Measurements from ENCODE around the gene BCL2. TPM values are rescaled to one million over a fixed set of nuclear protein-coding genes. Genes with fewer than 3 reads are reported as not detected.
A peak's percentile ranks its signal among the peaks of the same experiment; 100 is the strongest.

BCL2 gene
- total and polyA plus RNA-seq, 9 of the 15 experiments (the other 6 are each of a cell fraction or from before 2014, with no cell fraction given): 0.10 to 1.1 (median 0.65) TPM

DNA sequence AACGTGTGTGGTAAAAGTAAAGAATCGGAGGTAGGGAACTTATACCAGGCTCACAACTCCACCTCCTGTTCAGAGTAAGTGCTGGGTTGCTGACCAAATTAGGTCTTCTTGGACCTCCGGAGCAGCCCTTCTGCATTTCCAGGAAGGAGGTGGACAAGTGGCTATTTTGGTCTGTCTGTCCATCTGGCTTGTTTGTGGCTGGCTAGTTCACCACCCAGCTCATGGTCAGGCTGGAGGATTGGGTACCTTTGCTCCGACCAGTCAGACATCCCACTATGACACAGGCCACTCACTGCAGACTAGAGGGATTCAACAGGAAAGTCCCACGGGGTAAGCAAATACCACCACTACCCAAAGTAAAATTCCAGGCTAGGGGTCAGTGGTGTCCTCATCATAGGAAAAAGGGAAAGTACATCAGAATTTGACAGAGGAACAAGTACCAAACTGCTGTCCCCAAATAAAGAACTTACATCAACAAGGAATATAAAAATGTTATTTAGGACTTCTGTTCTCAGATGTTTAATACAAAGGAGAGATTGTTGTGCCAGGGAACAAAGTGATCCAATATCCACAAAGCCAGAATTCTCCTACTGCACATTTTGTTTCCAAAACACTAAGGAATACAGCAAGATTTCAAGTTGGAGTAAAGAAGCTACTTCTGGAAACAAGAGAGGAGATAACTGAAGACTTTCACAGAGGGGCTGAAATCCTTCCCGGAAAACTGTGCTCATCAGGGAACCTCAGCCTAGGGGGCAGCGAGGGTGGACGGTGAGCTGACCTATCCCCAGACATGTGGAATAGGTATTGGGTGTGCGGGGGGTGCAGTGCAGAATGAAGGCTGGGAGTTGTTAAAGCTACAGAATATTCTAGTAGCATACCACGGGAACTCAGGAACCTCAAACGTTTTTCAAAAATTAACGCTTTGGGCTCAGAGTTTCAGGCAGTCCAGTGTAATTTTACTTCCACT lies 56.9 kb downstream of the BCL2 start:
- WGBS (ENCODE audit: insufficient coverage, low coverage, missing lambda C conversion rate): 4% methylated on average over 9 of the region's 12 CpGs
- H3K4me2 ChIP-seq (ENCODE audit: insufficient read depth, low read length): no peak overlapping the region
- no peaks in the 10 kb centered on the region for H3K9me1 ChIP-seq (ENCODE audit: control insufficient read depth, insufficient read depth, low read length)
- no peaks in the 10 kb centered on the region for H3K4me1 ChIP-seq (replicated peaks in 1 of 2; ENCODE audit: control insufficient read depth in 2 of 2, insufficient read depth in 2 of 2, low read length in 2 of 2)
- H3K27ac ChIP-seq (ENCODE audit: extremely low read depth, low read depth, low read length): no peak overlapping the region
- H3K9me3 ChIP-seq (replicated peaks; ENCODE audit: control insufficient read depth, insufficient read depth, low read depth, low read length): no peaks in the 10 kb centered on the region
- ChIA-PET CTCF (ENCODE audit: low intra/inter-chr PET ratio) (no interaction called here), POLR2A (no interaction called here)
- no peak overlapping the region for H3K9ac ChIP-seq (ENCODE audit: insufficient read depth in 1 of 2, low read depth in 2 of 2, low read length in 2 of 2)
- in situ Hi-C loops (cut with MboI) (no loop called here), intact Hi-C loops (cut with micrococcal nuclease) (no loop called here)
- no peaks in the 10 kb centered on the region for H3K79me2 ChIP-seq (ENCODE audit: control insufficient read depth, insufficient read depth, low read length)
- BruUV-seq (replicated peaks): no TSS peak
- FAIRE-seq (no peak), ATAC-seq (no peak), DNase-seq (ENCODE audit: extremely low read depth in 1 of 4, low spot score in 3 of 4) (no peak)
- peaks cover 0 to 29% of the 10 kb centered on the region in 2 experiments; a peak in 2 of 5 replicates for H3K27me3 ChIP-seq (ENCODE audit: control insufficient read depth in 2 of 2, insufficient read depth in 2 of 2, low read length in 2 of 2)
- no peak overlapping the region for H2AFZ ChIP-seq (ENCODE audit: low read depth, low read length)
- H3K4me3 ChIP-seq: no peak overlapping the region
- H3K36me3 ChIP-seq (ENCODE audit: control insufficient read depth, insufficient read depth, low read length): no peaks in the 10 kb centered on the region
- peak in 1 of 2 experiments; percentile 27; a peak in 1 of 4 replicates for TF ChIP-seq RAD21 (CRISPR knock-in tag; conservative IDR thresholded peaks at IDR 0.05 in 1 of 2, IDR thresholded peaks at IDR 0.05 in 1 of 2)
- TF ChIP-seq TAF9B (IDR thresholded peaks at IDR 0.05; ENCODE audit: partially characterized antibody): no peak
- peak in 1 of 2 experiments; percentile 50; a peak in 1 of 4 replicates for TF ChIP-seq SRF (CRISPR knock-in tag; IDR thresholded peaks at IDR 0.05)
- TF ChIP-seq, protein P1, sequence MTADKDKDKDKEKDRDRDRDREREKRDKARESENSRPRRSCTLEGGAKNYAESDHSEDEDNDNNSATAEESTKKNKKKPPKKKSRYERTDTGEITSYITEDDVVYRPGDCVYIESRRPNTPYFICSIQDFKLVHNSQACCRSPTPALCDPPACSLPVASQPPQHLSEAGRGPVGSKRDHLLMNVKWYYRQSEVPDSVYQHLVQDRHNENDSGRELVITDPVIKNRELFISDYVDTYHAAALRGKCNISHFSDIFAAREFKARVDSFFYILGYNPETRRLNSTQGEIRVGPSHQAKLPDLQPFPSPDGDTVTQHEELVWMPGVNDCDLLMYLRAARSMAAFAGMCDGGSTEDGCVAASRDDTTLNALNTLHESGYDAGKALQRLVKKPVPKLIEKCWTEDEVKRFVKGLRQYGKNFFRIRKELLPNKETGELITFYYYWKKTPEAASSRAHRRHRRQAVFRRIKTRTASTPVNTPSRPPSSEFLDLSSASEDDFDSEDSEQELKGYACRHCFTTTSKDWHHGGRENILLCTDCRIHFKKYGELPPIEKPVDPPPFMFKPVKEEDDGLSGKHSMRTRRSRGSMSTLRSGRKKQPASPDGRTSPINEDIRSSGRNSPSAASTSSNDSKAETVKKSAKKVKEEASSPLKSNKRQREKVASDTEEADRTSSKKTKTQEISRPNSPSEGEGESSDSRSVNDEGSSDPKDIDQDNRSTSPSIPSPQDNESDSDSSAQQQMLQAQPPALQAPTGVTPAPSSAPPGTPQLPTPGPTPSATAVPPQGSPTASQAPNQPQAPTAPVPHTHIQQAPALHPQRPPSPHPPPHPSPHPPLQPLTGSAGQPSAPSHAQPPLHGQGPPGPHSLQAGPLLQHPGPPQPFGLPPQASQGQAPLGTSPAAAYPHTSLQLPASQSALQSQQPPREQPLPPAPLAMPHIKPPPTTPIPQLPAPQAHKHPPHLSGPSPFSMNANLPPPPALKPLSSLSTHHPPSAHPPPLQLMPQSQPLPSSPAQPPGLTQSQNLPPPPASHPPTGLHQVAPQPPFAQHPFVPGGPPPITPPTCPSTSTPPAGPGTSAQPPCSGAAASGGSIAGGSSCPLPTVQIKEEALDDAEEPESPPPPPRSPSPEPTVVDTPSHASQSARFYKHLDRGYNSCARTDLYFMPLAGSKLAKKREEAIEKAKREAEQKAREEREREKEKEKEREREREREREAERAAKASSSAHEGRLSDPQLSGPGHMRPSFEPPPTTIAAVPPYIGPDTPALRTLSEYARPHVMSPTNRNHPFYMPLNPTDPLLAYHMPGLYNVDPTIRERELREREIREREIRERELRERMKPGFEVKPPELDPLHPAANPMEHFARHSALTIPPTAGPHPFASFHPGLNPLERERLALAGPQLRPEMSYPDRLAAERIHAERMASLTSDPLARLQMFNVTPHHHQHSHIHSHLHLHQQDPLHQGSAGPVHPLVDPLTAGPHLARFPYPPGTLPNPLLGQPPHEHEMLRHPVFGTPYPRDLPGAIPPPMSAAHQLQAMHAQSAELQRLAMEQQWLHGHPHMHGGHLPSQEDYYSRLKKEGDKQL (CRISPR knock-in tag; IDR thresholded peaks at IDR 0.05; ENCODE audit: borderline replicate concordance): no peak
- H4K20me1 ChIP-seq (replicated peaks; ENCODE audit: control insufficient read depth, insufficient read depth, low read length): no peaks in the 10 kb centered on the region

Measured in K562 (cell line).